Chondrocyte (in vitro differentiated cells): ENCODE data around the gene OR6K3. TPM values are rescaled to one million over a fixed set of nuclear protein-coding genes. Genes with fewer than 3 reads are reported as not detected.

ENCODE experiments used
- DNase-seq: peaks from one replicate; pipeline ENCODE4 v3.0.0; 2021; ENCODE audit warnings: mixed read lengths, low spot score
- H3K27ac Mint-ChIP-seq: one replicate; pipeline ENCODE4 v1.8.0; 2021; ENCODE audit warnings: mild to moderate bottlenecking, moderate library complexity, mixed read lengths; ENCODE audit not compliant: unreplicated experiment
- H3K27me3 Mint-ChIP-seq: 2 replicates; pipeline ENCODE4 v1.8.0; 2021; ENCODE audit warnings: low read depth, mixed read lengths
- H3K36me3 Mint-ChIP-seq: 2 replicates; pipeline ENCODE4 v1.8.0; 2021; ENCODE audit warnings: low read depth, mixed read lengths
- H3K4me1 Mint-ChIP-seq: 2 replicates; pipeline ENCODE4 v1.8.0; 2021; ENCODE audit warnings: low read depth, mild to moderate bottlenecking, mixed read lengths
- H3K4me3 Mint-ChIP-seq: one replicate; pipeline ENCODE4 v1.8.0; 2021; ENCODE audit warnings: mild to moderate bottlenecking, moderate library complexity, mixed read lengths; ENCODE audit not compliant: unreplicated experiment
- H3K9me3 Mint-ChIP-seq: 2 replicates; pipeline ENCODE4 v1.8.0; 2021; ENCODE audit warnings: low read depth, mixed read lengths
- total RNA-seq: library from RNA; stranded (reverse); gene quantifications from 3 replicates; pipeline ENCODE4 v1.2.1, GENCODE V29; 2021
- TF ChIP-seq, protein P1 (sequence below): fragments of 200-600 bp; sonication (generic); IDR thresholded peaks from 2 replicates; pipeline ENCODE4 v1.5.0; 2021; ENCODE audit warnings: antibody characterized with exemption, mild to moderate bottlenecking, moderate library complexity

Gene OR6K3
- total RNA-seq, 1 donor from 2014 or later, result not detected

DNA sequence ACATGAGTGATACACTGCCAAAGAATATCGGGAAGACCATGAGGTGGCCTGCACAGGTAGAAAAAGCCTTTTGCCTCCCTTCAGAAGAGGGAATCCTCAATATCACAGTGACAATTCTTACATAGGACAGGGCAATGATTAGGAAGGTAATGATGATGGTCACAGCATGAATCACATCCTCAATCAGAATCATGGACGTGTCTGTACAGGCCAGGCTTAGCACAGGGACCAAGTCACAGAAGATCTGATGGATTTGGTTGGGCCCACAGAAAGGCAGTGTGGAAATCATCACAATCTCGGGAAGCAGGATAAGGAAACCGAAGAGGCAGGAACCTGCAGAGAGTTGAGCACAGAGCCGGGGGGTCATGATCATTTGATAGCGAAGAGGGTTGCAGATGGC, 3.2 kb downstream of the OR6K3 start:
- Mint-ChIP-seq H3K27ac (no peak overlapping the region), H3K4me1 (no peaks in the 10 kb centered on the region), H3K36me3 (no peaks in the 10 kb centered on the region), H3K4me3 (no peak overlapping the region), H3K27me3 (peaks cover 12% of the 10 kb centered on the region), H3K9me3 (no peaks in the 10 kb centered on the region)
- TF ChIP-seq, protein P1, sequence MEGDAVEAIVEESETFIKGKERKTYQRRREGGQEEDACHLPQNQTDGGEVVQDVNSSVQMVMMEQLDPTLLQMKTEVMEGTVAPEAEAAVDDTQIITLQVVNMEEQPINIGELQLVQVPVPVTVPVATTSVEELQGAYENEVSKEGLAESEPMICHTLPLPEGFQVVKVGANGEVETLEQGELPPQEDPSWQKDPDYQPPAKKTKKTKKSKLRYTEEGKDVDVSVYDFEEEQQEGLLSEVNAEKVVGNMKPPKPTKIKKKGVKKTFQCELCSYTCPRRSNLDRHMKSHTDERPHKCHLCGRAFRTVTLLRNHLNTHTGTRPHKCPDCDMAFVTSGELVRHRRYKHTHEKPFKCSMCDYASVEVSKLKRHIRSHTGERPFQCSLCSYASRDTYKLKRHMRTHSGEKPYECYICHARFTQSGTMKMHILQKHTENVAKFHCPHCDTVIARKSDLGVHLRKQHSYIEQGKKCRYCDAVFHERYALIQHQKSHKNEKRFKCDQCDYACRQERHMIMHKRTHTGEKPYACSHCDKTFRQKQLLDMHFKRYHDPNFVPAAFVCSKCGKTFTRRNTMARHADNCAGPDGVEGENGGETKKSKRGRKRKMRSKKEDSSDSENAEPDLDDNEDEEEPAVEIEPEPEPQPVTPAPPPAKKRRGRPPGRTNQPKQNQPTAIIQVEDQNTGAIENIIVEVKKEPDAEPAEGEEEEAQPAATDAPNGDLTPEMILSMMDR, result no peak
- no peak for DNase-seq

DNA sequence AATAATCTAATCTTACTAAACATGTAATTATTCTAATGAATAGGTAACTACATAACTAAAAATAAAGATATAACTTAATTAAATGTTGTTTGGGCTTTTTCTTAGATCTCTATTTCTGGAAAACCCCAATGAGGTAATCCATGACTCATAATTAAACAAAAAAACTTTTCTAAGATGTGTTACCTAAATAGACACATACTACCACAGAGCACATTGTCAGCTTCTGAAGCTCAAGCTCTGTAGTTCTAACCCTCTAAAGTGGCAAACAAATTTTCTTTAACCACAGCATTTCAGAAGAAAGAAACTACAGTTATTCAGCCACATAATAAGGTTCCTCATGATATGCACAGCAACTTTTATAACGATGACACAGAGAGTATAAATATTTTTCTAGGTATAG, 4.2 kb downstream of the OR6K3 start:
- no peak for DNase-seq
- peaks cover 11% of the 10 kb centered on the region for H3K27me3 Mint-ChIP-seq
- H3K9me3 Mint-ChIP-seq, result no peaks in the 10 kb centered on the region
- H3K4me3 Mint-ChIP-seq, result no peak overlapping the region
- no peaks in the 10 kb centered on the region for H3K4me1 Mint-ChIP-seq
- no peaks in the 10 kb centered on the region for H3K36me3 Mint-ChIP-seq
- TF ChIP-seq, protein P1, result no peak
- no peak overlapping the region for H3K27ac Mint-ChIP-seq

DNA sequence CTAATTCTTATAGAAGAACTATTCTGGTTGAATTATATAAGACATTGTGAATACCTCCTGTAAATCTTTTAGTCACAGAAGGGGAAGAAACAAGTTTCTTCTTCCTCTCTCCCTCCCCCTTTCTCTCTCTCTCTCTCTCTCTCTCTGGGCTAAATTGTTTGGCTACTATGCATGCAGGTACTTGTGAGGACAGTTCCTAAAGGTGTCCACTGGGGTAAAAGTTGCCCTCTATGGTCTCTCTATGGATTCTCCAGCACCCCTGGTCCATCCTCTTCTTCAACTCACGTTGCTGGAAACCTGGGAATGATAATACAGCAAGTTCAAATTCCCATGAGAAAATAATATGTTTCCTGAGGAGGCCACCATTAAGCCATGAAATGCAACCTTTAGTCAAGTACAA, 5.8 kb downstream of the OR6K3 start:
- Mint-ChIP-seq H3K36me3 (no peaks in the 10 kb centered on the region), H3K27ac (no peak overlapping the region), H3K27me3 (peaks cover 13% of the 10 kb centered on the region), H3K4me3 (no peak overlapping the region), H3K9me3 (no peaks in the 10 kb centered on the region), H3K4me1 (no peaks in the 10 kb centered on the region)
- DNase-seq, result no peak
- TF ChIP-seq, protein P1, result no peak

DNA sequence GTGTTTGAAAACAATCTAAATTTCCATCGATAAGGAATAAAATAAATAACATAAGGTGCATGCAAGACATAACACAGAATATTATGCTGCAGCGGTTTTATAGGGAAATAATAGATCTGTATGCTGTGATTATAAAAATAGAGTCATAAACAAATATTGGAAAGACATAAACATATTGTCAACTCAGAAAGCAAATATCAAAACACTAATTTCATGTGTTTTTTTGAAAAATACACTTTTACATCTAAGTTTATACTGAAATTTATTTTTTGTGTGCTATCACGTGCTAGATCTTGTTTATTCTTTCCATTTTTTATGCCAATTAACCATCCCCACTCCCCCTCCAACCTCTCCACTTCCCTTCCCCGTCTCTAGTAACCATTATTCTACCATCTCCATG, 9.4 kb downstream of the OR6K3 start:
- H3K27me3 Mint-ChIP-seq, result peaks cover 15% of the 10 kb centered on the region
- no peak overlapping the region for H3K4me3 Mint-ChIP-seq
- no peak for DNase-seq
- H3K27ac Mint-ChIP-seq, result no peak overlapping the region
- TF ChIP-seq, protein P1, result no peak
- no peaks in the 10 kb centered on the region for H3K36me3 Mint-ChIP-seq
- H3K9me3 Mint-ChIP-seq, result no peaks in the 10 kb centered on the region
- H3K4me1 Mint-ChIP-seq, result no peaks in the 10 kb centered on the region

DNA sequence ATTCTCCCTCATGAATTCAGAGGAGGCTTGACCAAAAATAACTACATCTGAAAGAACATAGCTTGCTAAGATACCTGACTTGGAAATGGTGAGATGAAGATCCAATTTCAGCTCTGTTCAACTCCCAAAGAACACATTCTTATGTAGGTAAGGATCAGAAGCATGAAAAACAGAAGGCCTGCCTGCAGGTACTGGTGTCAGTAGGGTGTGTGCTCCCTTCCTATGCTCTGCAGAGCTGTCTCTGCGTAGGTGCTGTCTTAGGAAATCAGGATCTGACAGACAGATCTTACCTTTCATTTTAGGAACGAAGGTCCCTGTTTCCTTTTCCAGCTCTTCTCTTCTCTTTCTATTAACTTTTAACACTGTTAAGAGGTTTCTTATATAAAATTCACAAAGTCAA, 14.4 kb downstream of the OR6K3 start:
- H3K36me3 Mint-ChIP-seq, result no peaks in the 10 kb centered on the region
- DNase-seq, result no peak
- no peaks in the 10 kb centered on the region for H3K9me3 Mint-ChIP-seq
- no peaks in the 10 kb centered on the region for H3K4me1 Mint-ChIP-seq
- H3K27ac Mint-ChIP-seq, result no peak overlapping the region
- no peak overlapping the region for H3K4me3 Mint-ChIP-seq
- H3K27me3 Mint-ChIP-seq, result peaks cover 5% of the 10 kb centered on the region
- TF ChIP-seq, protein P1, result no peak
